ENCODE measurements around the gene LMOD1.
"Not testable (repeated sequence)": the region's sequence is repeated elsewhere in the genome, so short reads cannot be mapped to it uniquely, and the experiment has no call there.

Gene LMOD1

GRCh38 chr1:201945863-201946223 lies 505 bp downstream of the LMOD1 start:
- no peak for DNase-seq

GRCh38 chr1:201945157-201945556 lies 1.2 kb downstream of the LMOD1 start:
- no peak for DNase-seq

- no peak for DNase-seq
Measured at GRCh38 chr1:201944639-201945038, 1.7 kb downstream of the LMOD1 start.

- no peak for DNase-seq
Measured at GRCh38 chr1:201944002-201944401, 2.3 kb downstream of the LMOD1 start.

- no peak for DNase-seq
Measured at GRCh38 chr1:201942129-201942495, 4.2 kb downstream of the LMOD1 start.

GRCh38 chr1:201941420-201942128 lies 4.8 kb downstream of the LMOD1 start:
- no peak for DNase-seq

- DNase-seq, result not testable (repeated sequence)
Measured at GRCh38 chr1:201940316-201940715, 6.0 kb downstream of the LMOD1 start.

GRCh38 chr1:201939574-201939973 lies 6.8 kb downstream of the LMOD1 start:
- DNase-seq, result no peak

- no peak for DNase-seq
Measured at GRCh38 chr1:201939148-201939547, 7.2 kb downstream of the LMOD1 start.

- DNase-seq, result no peak
Measured at GRCh38 chr1:201938440-201939035, 7.8 kb downstream of the LMOD1 start.

GRCh38 chr1:201937624-201938213 lies 8.6 kb downstream of the LMOD1 start:
- DNase-seq, result no peak

- no peak for DNase-seq
Measured at GRCh38 chr1:201933840-201934430, 12.4 kb downstream of the LMOD1 start.

GRCh38 chr1:201930803-201931202 lies 15.5 kb downstream of the LMOD1 start:
- no peak for DNase-seq

- no peak for DNase-seq
Measured at GRCh38 chr1:201930137-201930536, 16.2 kb downstream of the LMOD1 start.

- DNase-seq, result no peak
Measured at GRCh38 chr1:201928266-201928665, 18.1 kb downstream of the LMOD1 start.

- DNase-seq, result no peak
Measured at GRCh38 chr1:201925981-201926645, 20.2 kb downstream of the LMOD1 start.

- DNase-seq, result no peak
Measured at GRCh38 chr1:201925301-201925567, 21.1 kb downstream of the LMOD1 start.

GRCh38 chr1:201921952-201922558 lies 24.3 kb downstream of the LMOD1 start:
- DNase-seq, result no peak

- no peak for DNase-seq
Measured at GRCh38 chr1:201918343-201918742, 28.0 kb downstream of the LMOD1 start.

- no peak for DNase-seq
Measured at GRCh38 chr1:201917362-201918033, 28.9 kb downstream of the LMOD1 start.

- no peak for DNase-seq
Measured at GRCh38 chr1:201916649-201917249, 29.6 kb downstream of the LMOD1 start.

- no peak for DNase-seq
Measured at GRCh38 chr1:201914456-201915235, 31.7 kb downstream of the LMOD1 start.
